HG03039 (cell line): ENCODE data around the gene DCAF17.
"Not testable (repeated sequence)": the region's sequence is repeated elsewhere in the genome, so short reads cannot be mapped to it uniquely, and the experiment has no call there.

ENCODE experiments used
- ATAC-seq: cut with Tn5 transposase; IDR thresholded peaks from one replicate; pipeline ENCODE4 v1.9.1; 2021; ENCODE audit warnings: mild to moderate bottlenecking, moderate library complexity; ENCODE audit not compliant: unreplicated experiment

Gene DCAF17

DNA sequence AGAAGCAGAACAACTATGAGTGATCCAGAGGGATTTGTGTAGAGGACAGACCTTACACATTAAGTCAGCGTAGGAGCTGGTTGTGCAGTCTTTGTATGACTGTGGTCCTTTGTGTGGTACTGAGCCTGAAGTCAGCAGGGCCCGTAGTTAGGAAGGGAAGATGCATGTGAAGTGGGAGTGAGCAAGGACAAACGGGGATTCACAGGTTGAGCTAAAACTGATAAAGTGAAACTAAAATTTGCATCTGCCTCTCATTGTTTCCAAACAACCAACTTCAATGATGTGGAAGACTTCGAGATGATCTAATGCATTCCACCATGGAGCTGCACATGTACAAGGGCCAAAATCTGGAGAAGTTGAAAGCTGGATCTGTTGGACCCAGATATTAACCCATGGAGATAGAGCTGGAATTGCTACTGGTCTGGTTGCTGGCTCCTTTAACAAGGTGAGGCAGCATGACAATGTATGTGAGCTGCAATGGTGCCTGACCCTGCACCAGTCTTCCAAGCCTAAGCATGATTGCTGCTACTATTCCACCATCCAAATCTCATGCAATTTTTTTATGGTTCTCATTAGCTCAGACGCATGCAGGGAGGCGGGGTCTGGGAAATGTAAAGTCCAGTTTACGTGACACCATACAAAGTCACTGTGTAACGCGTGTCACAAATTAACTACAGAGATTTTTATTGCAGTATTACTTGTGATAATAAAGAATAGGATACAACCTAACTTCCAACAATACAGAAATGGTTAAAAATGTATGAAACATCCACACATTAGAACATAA is 76.1 kb downstream of the DCAF17 start:
- ATAC-seq, result peak; percentile 69

DNA sequence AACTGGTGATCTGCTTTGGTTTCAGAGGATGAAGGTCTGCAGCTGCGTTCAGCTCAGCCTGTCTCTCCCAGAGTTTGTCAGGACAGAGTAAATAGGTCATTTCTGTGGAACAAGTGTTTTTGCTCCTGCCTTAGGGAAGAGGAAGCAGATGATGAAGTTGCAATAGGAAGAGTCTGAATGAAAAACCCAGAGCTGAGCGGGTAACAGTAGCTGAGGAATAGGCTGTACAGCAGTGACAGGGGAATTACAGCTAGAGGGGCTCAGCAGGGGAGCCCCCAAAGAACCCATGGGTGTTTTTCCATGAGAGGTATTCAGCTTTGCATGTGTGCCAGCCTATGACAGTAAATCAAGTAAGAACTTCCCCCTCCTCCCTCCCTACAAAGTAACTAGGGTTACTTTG is 78.0 kb downstream of the DCAF17 start:
- no peak for ATAC-seq

DNA sequence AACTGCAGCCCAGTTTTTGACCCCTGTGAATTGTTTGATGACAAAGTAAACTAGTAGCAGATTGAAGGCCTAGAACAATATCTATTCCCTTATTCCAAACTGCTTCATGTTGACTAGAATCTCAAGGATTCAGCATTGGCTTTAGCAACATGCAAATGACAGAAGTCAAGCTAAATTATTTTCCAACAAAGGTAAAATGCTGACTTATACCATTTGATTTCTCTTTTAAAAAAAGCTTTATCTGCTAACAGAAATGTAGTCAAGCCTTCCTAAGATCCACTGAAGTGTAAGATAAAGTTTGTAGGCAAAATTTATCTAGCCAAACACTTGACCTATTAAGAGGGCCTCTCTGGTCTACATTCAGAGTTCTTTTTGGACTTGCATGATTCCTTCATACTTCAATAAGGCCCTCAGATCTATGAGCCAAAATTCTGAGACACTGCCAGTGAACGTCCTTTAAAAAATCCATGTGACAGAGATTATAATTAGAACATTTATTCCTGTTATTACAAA is 78.7 kb downstream of the DCAF17 start:
- ATAC-seq, result no peak

DNA sequence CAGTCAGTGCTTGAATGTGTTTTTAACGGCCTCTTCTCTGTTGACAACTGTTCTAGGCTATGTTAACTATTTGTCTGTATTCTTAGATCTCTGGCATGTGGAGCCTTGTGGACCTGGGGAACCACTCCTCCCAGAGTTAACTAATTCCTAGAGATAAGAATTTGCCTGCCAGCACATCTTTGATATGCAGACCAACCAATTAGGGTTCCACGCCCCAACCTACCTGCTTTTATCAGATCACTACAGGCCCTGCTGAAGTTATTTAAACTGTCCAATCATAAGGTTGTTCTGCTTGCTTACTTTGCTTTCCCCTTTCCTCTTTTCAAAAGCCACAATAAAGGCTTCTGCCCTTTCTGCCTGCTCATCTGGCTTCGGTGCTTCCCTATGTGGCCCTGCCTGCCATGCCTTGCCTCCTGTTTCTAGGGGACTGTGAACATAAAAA is 79.7 kb downstream of the DCAF17 start:
- no peak for ATAC-seq

DNA sequence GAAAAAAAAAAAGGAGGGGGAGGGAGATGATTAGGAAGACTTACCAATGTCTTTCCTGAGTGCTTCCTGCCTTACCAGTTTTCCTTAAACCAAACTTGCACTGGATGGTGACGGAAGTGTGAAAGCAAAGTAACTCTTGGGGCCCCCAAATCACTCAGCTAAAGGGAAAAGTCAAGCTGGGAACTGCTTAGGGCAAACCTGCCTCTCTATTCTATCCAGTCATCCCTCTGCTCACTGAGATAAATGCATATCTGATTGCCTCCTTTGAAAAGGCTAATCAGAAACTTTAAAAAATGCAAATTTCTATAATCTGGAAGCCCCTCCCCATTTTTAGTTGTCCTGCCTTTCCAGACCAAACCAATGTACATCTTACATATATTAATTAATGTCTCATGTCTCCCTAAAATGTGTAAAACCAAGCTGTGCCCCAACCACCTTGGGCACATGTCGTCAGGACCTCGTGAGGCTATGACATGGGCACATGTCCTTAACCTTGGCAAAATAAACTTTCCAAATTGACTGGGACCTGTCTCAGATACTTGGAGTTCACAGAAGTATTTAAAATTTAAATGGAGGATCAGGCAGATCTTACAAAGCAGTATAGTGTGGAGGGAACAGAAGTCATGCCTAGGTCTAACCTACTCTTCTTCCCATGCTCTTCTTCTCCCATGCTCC is 81.0 kb downstream of the DCAF17 start:
- ATAC-seq, result no peak

DNA sequence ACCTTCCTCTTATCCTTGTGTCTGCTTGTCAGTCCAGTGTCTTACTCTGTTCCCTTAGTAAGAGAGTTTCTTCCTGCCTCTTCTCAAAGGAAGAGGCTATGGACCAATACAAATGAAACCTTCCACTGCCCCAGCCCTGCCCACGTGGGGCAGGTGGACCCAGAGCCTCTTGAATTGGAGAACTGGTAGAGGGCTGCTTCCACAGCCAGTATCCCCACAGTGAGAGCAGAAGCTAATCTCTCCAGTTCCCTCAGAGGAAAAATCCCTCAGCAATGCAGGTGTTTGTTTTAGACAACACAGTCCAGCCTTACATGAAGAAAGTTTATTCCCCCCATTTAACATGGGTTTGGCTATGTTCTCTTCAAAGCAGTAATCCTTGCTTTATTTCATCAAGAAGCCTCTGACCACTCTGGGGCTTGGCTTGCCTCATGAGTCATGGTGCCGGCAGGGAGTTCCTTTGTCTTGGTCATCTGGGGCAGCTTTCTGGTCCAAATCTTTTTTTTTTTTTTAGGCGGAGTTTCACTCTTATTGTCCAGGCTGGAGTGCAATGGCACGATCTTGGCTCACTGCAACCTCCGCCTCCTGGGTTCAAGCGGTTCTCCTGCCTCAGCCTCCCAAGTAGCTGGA is 81.8 kb downstream of the DCAF17 start:
- no peak for ATAC-seq

DNA sequence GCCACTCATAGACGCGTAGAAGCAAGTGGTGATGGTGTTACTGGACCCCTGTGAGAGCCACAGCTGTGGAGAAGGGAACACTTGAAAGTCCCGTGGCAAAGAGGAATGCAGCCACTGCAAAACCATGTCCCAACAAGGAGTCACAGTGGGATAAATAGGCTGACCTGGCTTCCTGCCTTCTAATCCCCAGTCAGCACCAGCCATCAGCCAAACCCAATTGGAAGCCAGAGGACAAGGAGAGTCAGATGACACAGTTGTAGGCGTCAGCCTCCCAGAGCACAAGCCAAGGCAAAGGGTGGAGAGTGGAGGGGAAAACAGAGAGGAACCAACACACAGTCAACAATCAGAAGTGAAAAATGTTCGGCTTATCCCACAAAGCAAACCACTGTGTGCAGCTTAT is 82.8 kb downstream of the DCAF17 start:
- ATAC-seq, result no peak

DNA sequence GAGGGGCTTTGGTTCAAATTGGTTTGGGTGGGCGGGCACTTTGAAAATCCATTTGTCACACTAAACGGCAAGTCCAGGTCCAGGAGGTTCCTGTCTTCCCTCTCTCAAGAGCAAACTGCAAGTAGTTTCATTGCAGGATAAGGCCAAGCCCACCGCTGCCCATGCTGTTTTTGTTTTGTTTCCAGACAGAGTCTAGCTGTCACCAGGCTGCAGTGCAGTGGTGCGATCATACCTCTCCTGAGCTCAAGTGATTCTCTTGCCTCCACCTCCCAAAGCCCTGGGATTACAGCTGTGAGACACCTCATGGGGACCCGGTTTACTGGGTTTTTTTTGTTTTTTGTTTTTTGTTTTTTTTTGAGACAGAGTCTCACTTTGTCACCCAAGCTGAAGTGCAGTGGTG is 86.4 kb downstream of the DCAF17 start:
- no peak for ATAC-seq

DNA sequence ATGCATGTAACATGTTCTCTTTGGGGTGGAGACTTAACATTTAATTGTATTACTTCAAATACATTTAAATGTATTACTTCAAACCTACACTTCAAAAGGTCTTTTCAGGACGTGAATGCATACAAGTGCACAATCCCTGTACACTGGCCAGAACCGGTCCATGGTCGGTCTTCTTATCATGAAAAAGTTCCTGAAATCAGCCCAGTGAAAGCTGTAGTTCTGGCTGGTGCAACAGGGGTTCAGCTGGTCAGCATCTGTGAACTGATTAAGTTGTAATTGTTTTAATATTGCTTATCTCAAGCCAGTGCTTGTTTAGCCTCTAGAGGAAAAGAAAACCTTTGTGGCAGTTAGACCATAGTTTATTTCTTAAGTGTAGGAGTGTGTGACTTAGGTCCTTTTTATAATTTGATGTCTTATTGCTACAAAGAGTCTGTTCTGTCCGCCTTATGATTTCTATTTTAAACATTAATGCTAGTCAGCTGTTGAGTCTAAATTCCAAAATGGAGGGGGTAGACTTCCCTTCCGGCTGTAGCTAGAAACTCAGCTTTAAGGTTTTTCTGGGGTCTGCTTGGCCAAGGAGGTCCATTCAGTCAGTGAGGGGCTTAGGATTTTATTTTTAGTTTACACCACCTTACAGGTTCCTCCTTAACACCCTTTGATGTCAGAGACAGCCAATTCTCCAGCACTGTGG is 87.5 kb downstream of the DCAF17 start:
- ATAC-seq, result no peak

DNA sequence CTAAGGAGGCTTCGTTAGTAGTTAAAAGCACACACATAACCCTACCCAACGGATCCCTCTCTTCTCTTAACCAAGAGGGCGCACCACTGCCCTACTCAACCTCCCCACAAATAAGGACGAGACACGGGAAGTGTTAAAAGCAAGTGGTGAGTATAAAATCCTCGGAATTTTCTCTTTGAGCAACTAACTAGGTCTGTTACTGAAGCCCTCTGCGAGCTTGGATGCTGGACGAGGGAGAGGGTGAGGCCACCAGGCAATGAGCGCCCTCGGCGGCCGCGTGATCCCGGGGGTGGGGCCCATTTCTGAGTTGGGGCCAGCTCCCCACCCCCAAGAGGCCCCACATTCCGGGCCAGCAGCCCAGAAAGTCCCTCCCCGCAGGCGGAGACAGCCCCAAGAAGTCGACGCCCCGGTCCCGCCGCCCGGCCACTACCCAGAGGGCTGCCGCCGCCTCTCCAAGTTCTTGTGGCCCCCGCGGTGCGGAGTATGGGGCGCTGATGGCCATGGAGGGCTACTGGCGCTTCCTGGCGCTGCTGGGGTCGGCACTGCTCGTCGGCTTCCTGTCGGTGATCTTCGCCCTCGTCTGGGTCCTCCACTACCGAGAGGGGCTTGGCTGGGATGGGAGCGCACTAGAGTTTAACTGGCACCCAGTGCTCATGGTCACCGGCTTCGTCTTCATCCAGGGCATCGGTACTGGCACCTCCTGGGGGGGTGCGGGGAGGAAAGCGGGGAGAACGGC is 88.2 kb downstream of the DCAF17 start, which contains the start of gene CYBRD1:
TSS of gene CYBRD1 (plus strand) at position 423 of the 736 bp plus-strand sequence. CDS start at position 495, 72 bp downstream.
- peak; percentile 54 for ATAC-seq

DNA sequence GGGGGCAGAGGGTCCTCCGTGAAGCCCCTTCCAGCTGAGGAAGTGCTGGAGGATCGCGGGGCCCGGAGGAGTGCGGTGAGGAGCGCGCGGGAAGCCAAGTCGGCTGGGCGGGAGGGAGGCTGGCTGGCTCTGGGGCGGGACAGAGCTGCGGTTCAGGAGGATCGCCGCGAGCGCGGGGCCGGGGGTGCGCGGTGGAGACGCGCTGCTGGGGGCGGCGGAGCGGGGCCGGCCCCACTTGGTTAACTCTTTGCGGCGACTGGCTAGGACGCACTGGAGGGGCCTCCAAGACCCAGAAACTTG is 88.7 kb downstream of the DCAF17 start:
- peak; percentile 22 for ATAC-seq

DNA sequence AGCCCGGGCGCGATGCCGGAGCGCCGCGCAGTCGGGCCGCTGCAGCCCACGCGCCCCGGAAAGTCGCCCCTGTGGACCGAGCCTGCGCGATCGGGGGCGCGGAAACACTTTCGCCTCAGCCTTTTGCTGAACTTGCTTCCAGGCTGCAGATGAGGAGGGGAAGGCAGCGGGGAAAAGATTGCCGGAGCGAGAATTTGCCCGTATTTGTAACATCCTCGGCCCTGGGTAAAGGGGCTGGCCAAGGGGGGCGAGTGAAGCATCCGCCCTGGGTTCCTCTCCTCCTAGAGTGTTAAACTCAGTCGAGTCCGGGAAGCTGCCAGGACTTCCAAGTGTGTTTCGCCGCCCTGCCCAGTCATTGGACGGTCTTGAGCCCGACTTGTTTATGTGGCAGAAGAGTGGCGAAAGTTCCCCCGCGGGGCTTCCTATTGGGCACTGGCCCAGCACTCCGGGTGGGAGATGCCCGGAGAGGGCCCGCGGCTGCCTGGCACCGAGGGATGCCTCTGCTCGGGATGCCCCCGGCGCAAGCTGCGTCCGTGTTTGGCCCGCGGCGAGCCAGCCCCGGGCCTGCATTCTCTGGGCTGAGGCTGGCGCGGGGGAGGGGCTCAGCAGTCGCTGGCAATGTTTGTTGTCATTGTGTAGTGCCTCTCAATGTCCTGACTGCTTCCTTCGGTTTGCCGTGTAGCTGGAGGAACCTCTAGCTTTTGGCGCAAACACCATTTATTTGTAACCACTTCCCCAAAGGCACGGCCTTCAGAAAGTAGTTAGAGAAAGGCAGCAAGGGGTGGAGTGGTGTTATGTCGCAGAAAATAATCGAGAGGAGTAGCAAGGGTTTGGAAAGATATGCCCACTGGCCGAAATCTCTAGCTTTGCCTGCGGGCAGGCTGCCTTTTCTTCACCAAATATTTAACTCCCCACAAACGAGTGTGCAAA is 89.3 kb downstream of the DCAF17 start:
- peak; percentile 29 for ATAC-seq

DNA sequence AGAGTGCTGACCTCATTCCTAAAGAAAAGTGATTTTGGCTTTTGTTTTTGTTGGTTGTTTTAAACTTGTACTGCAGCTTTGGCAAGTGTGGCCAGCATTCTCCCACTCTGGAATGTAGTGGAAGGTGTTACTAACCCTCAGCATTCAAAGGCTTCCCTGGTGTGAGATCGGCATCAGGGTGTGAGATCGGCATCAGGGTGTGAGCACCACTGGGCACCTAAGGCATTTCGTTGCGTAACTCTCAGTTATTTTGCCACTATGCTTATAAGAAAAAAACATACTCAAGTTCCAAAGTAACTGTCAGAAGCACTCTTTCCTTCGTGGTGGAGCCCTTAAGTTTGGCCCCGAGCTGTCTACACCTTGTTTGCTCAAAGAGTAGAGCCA is 90.0 kb downstream of the DCAF17 start:
- no peak for ATAC-seq

DNA sequence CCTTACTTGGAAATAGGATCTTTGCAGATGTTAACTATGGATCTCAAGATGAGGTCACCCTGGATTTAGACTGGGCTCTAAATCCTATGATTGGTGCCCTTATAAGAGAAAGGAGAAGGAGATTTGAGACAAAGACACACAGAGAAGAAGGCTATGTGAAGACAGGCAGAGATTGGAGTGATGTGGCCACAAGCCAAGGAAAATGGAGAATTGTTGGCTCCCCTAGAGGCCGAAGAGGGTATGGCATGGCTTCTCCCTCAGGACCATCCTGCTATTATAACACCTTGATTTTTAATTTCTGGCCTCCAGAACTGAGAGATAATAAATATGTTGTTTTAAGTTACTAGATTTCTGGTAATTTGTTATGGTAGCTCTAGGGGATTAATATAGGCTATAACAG is 95.9 kb downstream of the DCAF17 start:
- no peak for ATAC-seq

DNA sequence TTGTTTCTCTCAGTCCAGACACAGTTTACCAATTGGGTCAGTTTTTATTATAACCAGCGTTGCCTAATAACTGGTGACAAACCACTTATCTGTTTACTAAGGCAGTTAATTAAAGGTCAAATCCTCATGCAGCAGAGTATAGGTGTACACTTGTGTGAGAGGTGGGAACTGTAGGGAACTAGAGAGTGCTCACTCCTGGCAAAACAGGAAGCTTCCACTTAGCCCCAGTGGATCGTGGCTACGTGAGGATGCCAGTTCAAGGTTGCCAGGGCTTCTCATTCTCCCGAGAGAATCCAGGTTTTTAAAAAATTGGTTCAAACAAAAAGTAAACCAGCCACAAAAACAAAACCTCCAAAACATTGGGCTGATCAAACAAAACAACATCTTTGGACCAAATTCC is 96.4 kb downstream of the DCAF17 start:
- no peak for ATAC-seq

DNA sequence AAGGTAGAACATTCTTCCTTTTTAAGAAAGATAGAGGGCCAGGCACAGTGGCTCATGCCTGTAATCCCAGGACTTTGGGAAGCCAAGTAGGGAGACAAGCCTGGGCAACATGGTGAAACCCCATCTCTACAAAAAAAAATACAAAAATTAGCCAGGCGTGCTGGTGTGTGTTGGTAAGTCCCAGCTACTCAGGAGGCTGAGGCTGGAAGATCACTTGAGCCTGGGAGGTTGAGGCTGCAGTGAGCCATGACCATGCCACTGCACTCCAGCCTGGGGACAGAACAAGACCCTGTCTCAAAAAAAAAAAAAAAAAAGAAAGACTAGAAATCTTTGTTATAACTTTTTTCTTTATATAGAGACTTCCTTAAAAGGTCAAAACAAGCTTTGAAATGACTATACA is 96.8 kb downstream of the DCAF17 start:
- ATAC-seq, result not testable (repeated sequence)

DNA sequence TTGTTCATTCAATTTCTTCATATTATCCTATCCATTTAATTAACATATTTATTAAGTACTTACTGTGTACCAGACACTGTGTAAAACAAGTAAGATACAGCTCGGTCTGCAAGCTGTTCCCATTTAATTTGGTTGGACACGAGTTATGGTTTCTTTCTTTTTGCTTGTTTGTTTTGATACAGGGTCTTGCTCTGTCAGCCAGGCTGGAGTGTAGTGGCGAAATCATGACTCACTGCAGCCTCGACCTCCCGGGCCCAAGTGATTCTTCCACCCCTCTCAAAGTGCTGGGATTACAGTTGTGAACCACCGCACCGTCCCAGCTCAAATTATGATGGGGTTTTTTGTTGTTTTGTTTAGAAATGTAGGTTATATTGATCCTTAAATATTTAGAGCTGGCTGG is 97.3 kb downstream of the DCAF17 start:
- ATAC-seq, result no peak

DNA sequence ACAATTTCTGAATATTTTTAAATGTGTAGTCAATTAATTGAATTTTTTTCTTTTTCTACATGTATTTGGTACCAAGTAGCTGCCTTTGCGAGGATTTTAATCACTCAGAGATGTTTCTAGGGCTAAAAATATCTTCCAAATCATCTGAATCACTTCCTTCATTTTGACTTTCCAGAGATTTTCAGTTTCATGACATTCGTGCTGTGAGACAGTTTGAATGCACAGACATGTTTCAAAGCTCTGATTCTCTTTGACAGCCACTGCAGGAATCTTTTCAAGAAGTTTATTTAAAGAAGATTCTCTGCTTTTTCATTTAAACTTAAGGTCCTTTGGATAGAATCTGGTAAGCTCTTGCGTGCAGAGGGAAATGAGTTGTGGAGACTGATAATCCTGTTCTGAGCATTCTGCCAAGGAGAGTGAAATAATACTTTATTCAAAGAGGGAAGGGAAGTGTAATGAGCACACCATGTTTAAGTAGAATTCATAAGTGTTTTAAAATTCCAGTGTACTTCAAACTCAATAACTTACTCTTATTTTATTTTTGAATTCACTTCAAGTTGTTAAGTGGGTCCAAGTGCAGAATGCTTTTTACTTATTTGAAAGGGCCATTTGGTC is 97.9 kb downstream of the DCAF17 start:
- no peak for ATAC-seq

DNA sequence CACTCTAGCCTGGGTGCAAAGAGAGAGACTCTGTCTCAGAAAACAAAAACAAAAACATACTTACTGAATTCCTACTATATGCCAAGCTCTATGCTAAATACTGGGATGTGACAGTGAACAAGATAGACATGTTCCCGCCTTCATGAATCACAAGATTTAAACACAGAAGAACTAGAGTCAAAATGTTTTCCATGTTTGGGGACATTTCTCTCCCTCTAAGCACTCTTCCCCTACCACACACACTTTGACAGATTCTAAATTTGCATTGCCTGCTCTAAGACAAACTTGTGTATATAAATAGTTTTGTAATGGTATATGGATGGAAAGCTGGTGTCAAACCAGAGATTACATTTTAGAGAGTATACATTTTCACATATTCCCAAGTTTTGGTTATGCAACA is 99.3 kb downstream of the DCAF17 start:
- no peak for ATAC-seq
